BE2C (cell line): ENCODE results near the gene FOXN1.

Experiments used
- DNase-seq: peaks from one replicate; pipeline ENCODE4 v3.0.0-alpha.2; 2020
- H3K27me3 ChIP-seq: fragments of 250-450 bp; sonication (Bioruptor Pico); 2 replicates; pipeline ENCODE4 v1.5.1; 2020; ENCODE audit warnings: mild to moderate bottlenecking
- H3K36me3 ChIP-seq: fragments of 250-450 bp; sonication (Bioruptor Pico); 2 replicates; pipeline ENCODE4 v1.5.1; 2020; ENCODE audit warnings: mild to moderate bottlenecking
- H3K4me1 ChIP-seq: fragments of 250-450 bp; sonication (Bioruptor Pico); 2 replicates; pipeline ENCODE4 v1.5.1; 2020
- H3K4me3 ChIP-seq: 2 replicates; pipeline ENCODE4 v1.5.1; 2011; ENCODE audit warnings: low read depth, low read length
- H3K9me3 ChIP-seq: fragments of 250-450 bp; sonication (Bioruptor Pico); 2 replicates; pipeline ENCODE4 v1.5.1; 2020
- TF ChIP-seq, protein P1 (sequence below): IDR thresholded peaks from 2 replicates; pipeline ENCODE4 v1.5.1; 2012; ENCODE audit warnings: mild to moderate bottlenecking, low read depth, low read length

Gene FOXN1

DNA sequence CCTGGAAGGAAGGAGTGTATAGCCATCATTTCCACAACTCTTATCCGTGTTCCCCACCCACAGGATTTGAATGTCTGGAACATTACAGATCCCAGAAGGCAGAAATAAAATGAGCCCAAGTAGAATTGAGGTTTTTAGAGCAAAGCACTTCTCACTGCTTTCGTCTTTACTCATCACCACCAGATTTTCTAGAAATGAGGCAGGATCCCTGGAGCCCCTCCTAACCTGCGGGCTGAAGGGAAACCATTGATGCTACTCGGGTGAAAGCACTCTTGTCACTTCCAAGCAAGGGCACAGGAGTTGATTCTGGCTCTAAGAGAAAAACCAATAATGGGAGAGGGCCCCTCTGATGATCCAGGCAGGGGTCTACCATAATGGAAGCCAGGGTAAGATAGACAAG lies 73.4 kb downstream of the FOXN1 start:
- Histone ChIP-seq H3K9me3 (no peaks in the 10 kb centered on the region), H3K27me3 (no peaks in the 10 kb centered on the region), H3K36me3 (peaks cover 27% of the 10 kb centered on the region), H3K4me1 (peaks cover 12% of the 10 kb centered on the region), H3K4me3 (no peak overlapping the region)
- no peak for DNase-seq
- TF ChIP-seq, protein P1, sequence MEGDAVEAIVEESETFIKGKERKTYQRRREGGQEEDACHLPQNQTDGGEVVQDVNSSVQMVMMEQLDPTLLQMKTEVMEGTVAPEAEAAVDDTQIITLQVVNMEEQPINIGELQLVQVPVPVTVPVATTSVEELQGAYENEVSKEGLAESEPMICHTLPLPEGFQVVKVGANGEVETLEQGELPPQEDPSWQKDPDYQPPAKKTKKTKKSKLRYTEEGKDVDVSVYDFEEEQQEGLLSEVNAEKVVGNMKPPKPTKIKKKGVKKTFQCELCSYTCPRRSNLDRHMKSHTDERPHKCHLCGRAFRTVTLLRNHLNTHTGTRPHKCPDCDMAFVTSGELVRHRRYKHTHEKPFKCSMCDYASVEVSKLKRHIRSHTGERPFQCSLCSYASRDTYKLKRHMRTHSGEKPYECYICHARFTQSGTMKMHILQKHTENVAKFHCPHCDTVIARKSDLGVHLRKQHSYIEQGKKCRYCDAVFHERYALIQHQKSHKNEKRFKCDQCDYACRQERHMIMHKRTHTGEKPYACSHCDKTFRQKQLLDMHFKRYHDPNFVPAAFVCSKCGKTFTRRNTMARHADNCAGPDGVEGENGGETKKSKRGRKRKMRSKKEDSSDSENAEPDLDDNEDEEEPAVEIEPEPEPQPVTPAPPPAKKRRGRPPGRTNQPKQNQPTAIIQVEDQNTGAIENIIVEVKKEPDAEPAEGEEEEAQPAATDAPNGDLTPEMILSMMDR, result no peak

DNA sequence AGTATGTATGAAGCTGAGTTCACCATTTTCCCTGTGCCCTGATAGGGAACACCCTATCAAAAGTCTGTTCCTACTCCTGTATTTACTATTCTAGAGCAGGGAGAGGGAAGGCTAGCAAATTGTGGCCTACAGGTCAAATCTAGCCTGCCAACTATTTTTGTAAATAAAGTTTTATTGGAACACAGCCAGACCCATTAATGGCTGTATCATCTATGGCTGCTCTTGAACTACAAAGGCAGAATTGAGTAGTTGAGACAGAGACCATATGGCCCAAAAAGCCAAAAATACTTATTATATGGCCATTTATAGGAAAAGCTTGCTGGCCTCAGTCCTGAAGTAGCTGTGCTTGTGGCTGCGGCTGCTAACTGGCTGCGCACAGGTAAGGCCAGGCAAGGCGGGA lies 74.8 kb downstream of the FOXN1 start:
- H3K4me1 ChIP-seq, result peaks cover 7% of the 10 kb centered on the region
- TF ChIP-seq, protein P1, result no peak
- H3K9me3 ChIP-seq, result no peaks in the 10 kb centered on the region
- H3K27me3 ChIP-seq, result no peaks in the 10 kb centered on the region
- H3K36me3 ChIP-seq, result peaks cover 37% of the 10 kb centered on the region
- no peak overlapping the region for H3K4me3 ChIP-seq
- DNase-seq, result no peak

DNA sequence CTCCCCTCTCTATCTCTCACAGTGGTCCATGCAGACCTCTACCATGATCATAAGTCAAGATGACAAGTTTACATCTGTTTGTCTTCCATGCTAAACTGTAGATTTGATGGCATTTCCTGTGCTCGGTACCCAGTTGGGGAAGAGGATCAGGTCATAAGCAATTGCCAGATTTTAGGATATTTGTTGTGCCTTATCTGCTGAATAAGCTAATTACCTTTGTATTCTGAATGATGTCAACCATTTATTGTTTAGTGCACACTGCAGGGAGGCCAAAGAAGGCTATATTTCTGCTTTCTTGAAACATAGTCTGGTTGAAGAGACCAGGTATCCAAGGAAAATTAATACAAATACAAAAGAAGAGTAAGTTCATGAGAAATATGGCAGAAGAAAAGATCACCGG lies 76.4 kb downstream of the FOXN1 start:
- Histone ChIP-seq H3K27me3 (no peaks in the 10 kb centered on the region), H3K4me3 (no peak overlapping the region), H3K9me3 (no peaks in the 10 kb centered on the region), H3K36me3 (peaks cover 40% of the 10 kb centered on the region), H3K4me1 (no peaks in the 10 kb centered on the region)
- no peak for DNase-seq
- TF ChIP-seq, protein P1, result no peak

DNA sequence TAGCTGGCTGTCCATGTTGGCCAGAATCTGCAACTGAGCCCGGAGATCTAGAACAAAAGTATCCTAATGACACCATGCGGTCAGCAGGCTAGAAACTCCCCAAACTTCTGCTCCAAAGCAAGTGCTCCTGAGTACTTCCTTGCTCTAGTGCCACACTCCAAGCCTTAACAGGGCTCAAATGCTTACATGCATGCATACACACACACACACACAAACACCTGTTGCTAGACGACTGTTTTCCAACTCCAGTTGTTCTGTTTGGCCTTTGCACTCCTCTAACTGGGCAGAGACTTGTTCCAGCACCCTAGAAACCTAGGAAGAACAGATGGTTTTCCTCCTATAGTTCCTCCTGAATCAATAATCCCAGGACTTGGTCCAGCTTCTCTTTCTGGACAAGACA lies 78.3 kb downstream of the FOXN1 start:
- no peak for DNase-seq
- Histone ChIP-seq H3K36me3 (peaks cover 30% of the 10 kb centered on the region), H3K4me3 (no peak overlapping the region), H3K4me1 (no peaks in the 10 kb centered on the region), H3K9me3 (no peaks in the 10 kb centered on the region), H3K27me3 (no peaks in the 10 kb centered on the region)
- TF ChIP-seq, protein P1, result no peak

DNA sequence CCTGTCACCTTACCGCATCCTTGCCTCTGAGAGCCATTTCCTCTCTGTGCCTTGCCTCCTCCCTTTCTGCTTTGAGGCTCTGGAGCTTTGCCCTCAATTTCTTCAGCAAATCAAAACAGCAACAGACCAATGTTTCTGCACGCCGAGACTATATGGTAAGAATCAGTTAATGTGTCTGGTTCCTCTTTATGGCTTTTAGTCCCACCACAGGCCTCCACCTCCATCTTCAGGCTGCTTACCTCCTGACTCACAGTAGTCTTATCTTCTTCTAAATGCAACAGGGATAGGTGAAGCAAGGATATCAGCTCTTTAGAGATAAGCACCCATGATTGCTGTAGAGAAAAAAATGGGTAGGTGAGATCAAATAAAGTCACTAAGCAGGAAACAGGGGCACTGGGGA lies 79.7 kb downstream of the FOXN1 start:
- H3K27me3 ChIP-seq, result no peaks in the 10 kb centered on the region
- TF ChIP-seq, protein P1, result no peak
- H3K36me3 ChIP-seq, result peaks cover 33% of the 10 kb centered on the region

More for the DNA sequence above, 79.7 kb downstream of the FOXN1 start:
- H3K4me3 ChIP-seq, result no peak overlapping the region
- no peak for DNase-seq
- no peaks in the 10 kb centered on the region for H3K4me1 ChIP-seq
- H3K9me3 ChIP-seq, result no peaks in the 10 kb centered on the region
